ENCODE measurements around the gene ESCO1. TPM values are rescaled to one million over a fixed set of nuclear protein-coding genes. Genes with fewer than 3 reads are reported as not detected.
A peak's percentile ranks its signal among the peaks of the same experiment; 100 is the strongest.

The ESCO1 gene
- total RNA-seq, 2 experiments from 2014 or later: 25.3 to 37.7 TPM

- intact Hi-C loops (cut with micrococcal nuclease; ENCODE audit: unreplicated experiment): no loop called here
- Histone ChIP-seq H4K20me1 (ENCODE audit: insufficient read depth, low read length) (no peaks in the 10 kb centered on the region), H3K36me3 (ENCODE audit: insufficient read depth, low read length) (no peaks in the 10 kb centered on the region), H3K79me2 (ENCODE audit: insufficient read depth, low read depth, low read length) (no peaks in the 10 kb centered on the region), H3K4me1 (ENCODE audit: insufficient read depth, low read length, poor library complexity, severe bottlenecking) (no peaks in the 10 kb centered on the region), H2AFZ (ENCODE audit: low read length) (no peak overlapping the region), H3K27ac (ENCODE audit: low read depth, low read length, poor library complexity, severe bottlenecking) (no peak overlapping the region), H3K4me2 (ENCODE audit: low read length) (no peak overlapping the region), H3K9me2 (ENCODE audit: insufficient read depth, low read length) (no peaks in the 10 kb centered on the region), H3K9me3 (ENCODE audit: low read length) (no peaks in the 10 kb centered on the region), H3K4me3 (ENCODE audit: low read depth, low read length, poor library complexity, severe bottlenecking) (no peak overlapping the region)
- ChIA-PET CTCF (ENCODE audit: unreplicated experiment) (interaction anchor here (1.1 kb wide), 1 partner anchor 15 kb away, joined by 3 read pairs; no protein-coding TSS in a partner anchor), POLR2A (no interaction called here)
- TF ChIP-seq CTCF (conservative IDR thresholded peaks at IDR 0.05; ENCODE audit: low read length): no peak
- DNase-seq (ENCODE audit: low spot score): no peak
- BruUV-seq (replicated peaks): no TSS peak
Observed at GRCh38 chr18:21499997-21500396, 100.5 kb downstream of the ESCO1 start.

GRCh38 chr18:21496277-21496835 lies 104.1 kb downstream of the ESCO1 start:
- Histone ChIP-seq H3K27ac (ENCODE audit: low read depth, low read length, poor library complexity, severe bottlenecking) (no peak overlapping the region), H2AFZ (ENCODE audit: low read length) (no peak overlapping the region), H3K36me3 (ENCODE audit: insufficient read depth, low read length) (no peaks in the 10 kb centered on the region), H3K79me2 (ENCODE audit: insufficient read depth, low read depth, low read length) (no peaks in the 10 kb centered on the region), H3K9me2 (ENCODE audit: insufficient read depth, low read length) (no peaks in the 10 kb centered on the region), H3K4me3 (ENCODE audit: low read depth, low read length, poor library complexity, severe bottlenecking) (no peak overlapping the region), H3K4me2 (ENCODE audit: low read length) (no peak overlapping the region), H4K20me1 (ENCODE audit: insufficient read depth, low read length) (no peaks in the 10 kb centered on the region), H3K9me3 (ENCODE audit: low read length) (no peaks in the 10 kb centered on the region), H3K4me1 (ENCODE audit: insufficient read depth, low read length, poor library complexity, severe bottlenecking) (no peaks in the 10 kb centered on the region)
- intact Hi-C loops (cut with micrococcal nuclease; ENCODE audit: unreplicated experiment): no loop called here
- no peak for TF ChIP-seq CTCF (conservative IDR thresholded peaks at IDR 0.05; ENCODE audit: low read length)
- ChIA-PET POLR2A (interaction anchor here (0.5 to 0.7 kb wide), 5 partner anchors 12 to 925 kb away, joined by 3 to 9 read pairs (median 5); no protein-coding TSS in a partner anchor), CTCF (ENCODE audit: unreplicated experiment) (no interaction called here)
- no TSS peak for BruUV-seq (replicated peaks)
- no peak for DNase-seq (ENCODE audit: low spot score)

- Histone ChIP-seq H3K4me3 (ENCODE audit: low read depth, low read length, poor library complexity, severe bottlenecking) (no peak overlapping the region), H3K36me3 (ENCODE audit: insufficient read depth, low read length) (no peaks in the 10 kb centered on the region), H3K9me2 (ENCODE audit: insufficient read depth, low read length) (no peaks in the 10 kb centered on the region), H3K4me2 (ENCODE audit: low read length) (0 out of 2 replicates have a peak overlapping the region, but pooled peaks have one; percentile 12), H4K20me1 (ENCODE audit: insufficient read depth, low read length) (no peaks in the 10 kb centered on the region), H2AFZ (ENCODE audit: low read length) (peak overlapping the region; percentile 28; the same call in 1 of the 2 replicates), H3K4me1 (ENCODE audit: insufficient read depth, low read length, poor library complexity, severe bottlenecking) (peaks cover 5% of the 10 kb centered on the region), H3K79me2 (ENCODE audit: insufficient read depth, low read depth, low read length) (no peaks in the 10 kb centered on the region), H3K27ac (ENCODE audit: low read depth, low read length, poor library complexity, severe bottlenecking) (no peak overlapping the region), H3K9me3 (ENCODE audit: low read length) (no peaks in the 10 kb centered on the region)
- DNase-seq (ENCODE audit: low spot score): no peak
- POLR2A ChIA-PET: interaction anchor here (0.7 to 1.6 kb wide), 3 partner anchors 16 to 141 kb away, joined by 3 read pairs; no protein-coding TSS in a partner anchor
- no TSS peak for BruUV-seq (replicated peaks)
- TF ChIP-seq EZH2phosphoT487 (IDR thresholded peaks at IDR 0.05; ENCODE audit: borderline replicate concordance, low read depth, low read length): no peak
- TF ChIP-seq CTCF (conservative IDR thresholded peaks at IDR 0.05; ENCODE audit: low read length): no peak
- intact Hi-C loops (cut with micrococcal nuclease; ENCODE audit: unreplicated experiment): no loop called here
- CTCF ChIA-PET (ENCODE audit: unreplicated experiment): no interaction called here
Observed at GRCh38 chr18:21490748-21491147, 109.8 kb downstream of the ESCO1 start.
